ENCODE measurements around the gene AP2M1. TPM values are rescaled to one million over a fixed set of nuclear protein-coding genes. Genes with fewer than 3 reads are reported as not detected.

AP2M1 gene
- total RNA-seq: 195 TPM
- polyA plus RNA-seq: 466 TPM

- Histone ChIP-seq H3K4me3 (ENCODE audit: low read depth, low read length) (peak within 1 kb of the TSS; percentile 93), H3K36me3 (ENCODE audit: insufficient read depth) (peaks cover 2% of the 10 kb centered on the region), H3K4me1 (ENCODE audit: insufficient read depth) (no peaks in the 10 kb centered on the region), H3K27ac (ENCODE audit: low read depth) (peak within 1 kb of the TSS; percentile 88)
- under 1% methylated on average over 73 of the region's 73 CpGs for WGBS
- DNase-seq (ENCODE audit: extremely low spot score): peak; percentile 97
These were observed at the start of gene AP2M1 for GRCh38 chr3:184174646-184175492. AP2M1 (plus strand) TSS chr3:184174855; CDS start chr3:184176994, 2,139 bp downstream.

DNA sequence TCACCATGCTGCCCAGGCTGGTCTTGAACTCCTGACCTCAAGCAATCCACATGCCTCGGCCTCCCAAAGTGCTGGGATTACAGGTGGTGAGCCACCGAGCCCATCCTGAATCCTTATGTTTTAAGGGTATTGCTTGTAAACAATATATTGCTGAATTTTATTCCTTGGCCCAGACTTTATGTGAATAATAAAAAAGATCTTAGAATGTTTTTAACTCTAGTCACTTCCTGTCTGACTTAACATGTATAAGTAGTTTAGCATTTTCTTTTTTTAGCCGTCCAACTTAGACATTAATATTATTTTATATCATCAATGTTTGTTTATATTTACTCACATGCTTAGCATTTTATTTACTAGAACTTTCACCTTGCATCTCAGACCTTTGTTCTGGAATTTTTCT lies 48.6 kb upstream of the AP2M1 start:
- Histone ChIP-seq H3K4me3 (ENCODE audit: low read depth, low read length) (no peak overlapping the region), H3K36me3 (ENCODE audit: insufficient read depth) (no peaks in the 10 kb centered on the region), H3K4me1 (ENCODE audit: insufficient read depth) (no peaks in the 10 kb centered on the region), H3K27ac (ENCODE audit: low read depth) (no peak overlapping the region)
- WGBS: 41% methylated on average over 3 of the region's 3 CpGs
- no peak for DNase-seq (ENCODE audit: extremely low spot score)

DNA sequence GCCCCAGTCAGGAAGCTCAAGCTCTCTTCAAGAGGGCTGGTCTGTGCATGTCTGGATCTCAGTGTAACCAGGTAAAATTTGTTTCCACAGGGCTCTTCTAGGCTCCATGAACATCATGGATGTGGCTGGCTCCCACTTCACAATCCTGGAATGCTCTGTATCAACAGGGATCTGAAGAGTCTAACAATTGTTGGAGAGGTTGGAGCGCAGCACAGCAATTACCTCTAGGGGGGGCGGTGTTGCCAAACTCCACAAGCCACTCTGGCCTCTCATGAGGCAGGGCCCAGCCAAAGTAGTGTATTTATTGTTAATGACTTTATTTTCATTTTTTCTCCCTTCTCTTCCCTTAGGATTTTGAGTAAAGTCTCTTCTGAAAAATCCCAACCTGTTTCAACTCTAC lies 45.6 kb upstream of the AP2M1 start:
- H3K4me1 ChIP-seq (ENCODE audit: insufficient read depth): no peaks in the 10 kb centered on the region
- DNase-seq (ENCODE audit: extremely low spot score): no peak
- H3K36me3 ChIP-seq (ENCODE audit: insufficient read depth): no peaks in the 10 kb centered on the region
- WGBS: 24% methylated on average over 2 of the region's 2 CpGs
- no peak overlapping the region for H3K27ac ChIP-seq (ENCODE audit: low read depth)
- no peak overlapping the region for H3K4me3 ChIP-seq (ENCODE audit: low read depth, low read length)

- WGBS: 94% methylated on average over 4 of the region's 4 CpGs
- Histone ChIP-seq H3K4me3 (ENCODE audit: low read depth, low read length) (no peak overlapping the region), H3K27ac (ENCODE audit: low read depth) (no peak overlapping the region), H3K36me3 (ENCODE audit: insufficient read depth) (no peaks in the 10 kb centered on the region), H3K4me1 (ENCODE audit: insufficient read depth) (no peaks in the 10 kb centered on the region)
- no peak for DNase-seq (ENCODE audit: extremely low spot score)
These were observed 41.7 kb upstream of the AP2M1 start for GRCh38 chr3:184132945-184133344.

- Histone ChIP-seq H3K4me3 (ENCODE audit: low read depth, low read length) (peak overlapping the region; percentile 69), H3K4me1 (ENCODE audit: insufficient read depth) (no peaks in the 10 kb centered on the region), H3K36me3 (ENCODE audit: insufficient read depth) (no peaks in the 10 kb centered on the region), H3K27ac (ENCODE audit: low read depth) (peak overlapping the region; percentile 57)
- peak; percentile 76 for DNase-seq (ENCODE audit: extremely low spot score)
- under 1% methylated on average over 37 of the region's 37 CpGs for WGBS
These were observed 40.6 kb upstream of the AP2M1 start for GRCh38 chr3:184133840-184134745.

GRCh38 chr3:184134746-184135148 lies 39.9 kb upstream of the AP2M1 start:
- Histone ChIP-seq H3K36me3 (ENCODE audit: insufficient read depth) (no peaks in the 10 kb centered on the region), H3K4me1 (ENCODE audit: insufficient read depth) (no peaks in the 10 kb centered on the region), H3K27ac (ENCODE audit: low read depth) (peak overlapping the region; percentile 85), H3K4me3 (ENCODE audit: low read depth, low read length) (peak overlapping the region; percentile 69)
- no peak for DNase-seq (ENCODE audit: extremely low spot score)
- under 1% methylated on average over 21 of the region's 21 CpGs for WGBS

DNA sequence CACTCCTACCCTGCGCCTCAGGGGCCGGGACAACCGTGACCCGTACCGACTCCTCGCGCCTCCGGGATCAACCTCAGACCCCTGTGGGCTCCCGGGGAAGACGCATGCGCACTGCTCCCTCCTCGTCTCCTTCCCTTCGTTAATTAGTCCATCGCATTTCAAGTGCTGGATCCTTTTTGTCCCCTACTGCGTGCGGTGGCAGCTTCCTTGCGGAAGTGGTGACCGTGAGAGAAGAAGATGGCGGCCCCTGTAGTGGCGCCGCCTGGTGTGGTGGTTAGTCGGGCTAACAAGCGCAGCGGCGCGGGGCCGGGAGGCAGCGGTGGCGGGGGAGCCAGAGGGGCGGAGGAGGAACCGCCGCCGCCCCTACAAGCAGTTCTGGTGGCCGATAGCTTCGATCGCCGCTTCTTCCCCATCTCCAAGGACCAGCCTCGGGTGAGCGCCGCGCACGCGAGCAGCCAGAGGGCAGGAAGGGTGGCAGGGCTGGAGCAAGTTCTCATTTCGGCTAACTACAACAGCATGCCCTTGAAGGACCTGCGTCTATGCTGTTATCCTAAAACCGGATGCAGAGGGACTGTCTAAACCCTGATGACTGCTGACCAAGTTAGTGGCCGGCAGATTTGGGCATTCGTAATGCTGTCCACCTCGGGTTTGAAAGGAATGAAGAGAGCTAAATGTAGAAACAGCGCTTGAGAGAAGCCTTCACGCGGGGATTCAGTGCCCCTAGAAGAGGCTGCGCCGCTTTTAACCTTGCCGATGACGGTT lies 39.3 kb upstream of the AP2M1 start, which contains the start of gene EIF2B5:
TSS of gene EIF2B5 (plus strand) at position 210 of the 762 bp plus-strand sequence. CDS start at position 238, 28 bp downstream.
- no peaks in the 10 kb centered on the region for H3K36me3 ChIP-seq (ENCODE audit: insufficient read depth)
- H3K4me1 ChIP-seq (ENCODE audit: insufficient read depth): no peaks in the 10 kb centered on the region
- peak; percentile 81 for DNase-seq (ENCODE audit: extremely low spot score)
- H3K4me3 ChIP-seq (ENCODE audit: low read depth, low read length): peak within 1 kb of the TSS; percentile 69
- H3K27ac ChIP-seq (ENCODE audit: low read depth): peak within 1 kb of the TSS; percentile 85
- under 1% methylated on average over 56 of the region's 56 CpGs for WGBS

GRCh38 chr3:184135911-184136260 lies 38.8 kb upstream of the AP2M1 start:
- WGBS: 4% methylated on average over 9 of the region's 9 CpGs
- Histone ChIP-seq H3K36me3 (ENCODE audit: insufficient read depth) (no peaks in the 10 kb centered on the region), H3K27ac (ENCODE audit: low read depth) (peak overlapping the region; percentile 85), H3K4me3 (ENCODE audit: low read depth, low read length) (peak overlapping the region; percentile 69), H3K4me1 (ENCODE audit: insufficient read depth) (no peaks in the 10 kb centered on the region)
- no peak for DNase-seq (ENCODE audit: extremely low spot score)

DNA sequence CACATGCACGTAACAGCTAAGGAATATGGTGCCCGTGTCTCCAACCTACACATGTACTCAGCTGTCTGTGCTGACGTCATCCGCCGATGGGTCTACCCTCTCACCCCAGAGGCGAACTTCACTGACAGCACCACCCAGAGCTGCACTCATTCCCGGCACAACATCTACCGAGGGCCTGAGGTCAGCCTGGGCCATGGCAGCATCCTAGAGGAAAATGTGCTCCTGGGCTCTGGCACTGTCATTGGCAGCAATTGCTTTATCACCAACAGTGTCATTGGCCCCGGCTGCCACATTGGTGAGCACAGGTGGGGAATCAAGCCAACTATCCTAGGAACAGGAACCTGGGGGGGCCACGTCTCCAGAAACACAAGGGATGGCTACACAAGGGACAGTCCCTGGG lies 34.2 kb upstream of the AP2M1 start:
- Histone ChIP-seq H3K4me1 (ENCODE audit: insufficient read depth) (no peaks in the 10 kb centered on the region), H3K4me3 (ENCODE audit: low read depth, low read length) (no peak overlapping the region), H3K36me3 (ENCODE audit: insufficient read depth) (peaks cover 6% of the 10 kb centered on the region), H3K27ac (ENCODE audit: low read depth) (no peak overlapping the region)
- DNase-seq (ENCODE audit: extremely low spot score): no peak
- 92% methylated on average over 10 of the region's 10 CpGs for WGBS

DNA sequence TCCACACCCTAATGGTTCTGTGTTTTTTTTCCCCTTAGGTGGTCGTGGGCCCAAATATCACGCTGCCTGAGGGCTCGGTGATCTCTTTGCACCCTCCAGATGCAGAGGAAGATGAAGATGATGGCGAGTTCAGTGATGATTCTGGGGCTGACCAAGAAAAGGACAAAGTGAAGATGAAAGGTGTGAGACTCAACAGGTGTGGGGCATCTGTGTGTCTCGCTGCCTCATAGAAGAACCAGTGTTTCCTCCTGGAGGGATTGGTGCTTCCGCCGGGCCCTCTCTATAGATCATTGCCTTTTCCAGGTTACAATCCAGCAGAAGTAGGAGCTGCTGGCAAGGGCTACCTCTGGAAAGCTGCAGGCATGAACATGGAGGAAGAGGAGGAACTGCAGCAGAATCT lies 32.5 kb upstream of the AP2M1 start:
- WGBS: 93% methylated on average over 7 of the region's 7 CpGs
- Histone ChIP-seq H3K36me3 (ENCODE audit: insufficient read depth) (peaks cover 6% of the 10 kb centered on the region), H3K27ac (ENCODE audit: low read depth) (no peak overlapping the region), H3K4me3 (ENCODE audit: low read depth, low read length) (no peak overlapping the region), H3K4me1 (ENCODE audit: insufficient read depth) (no peaks in the 10 kb centered on the region)
- no peak for DNase-seq (ENCODE audit: extremely low spot score)

- H3K4me3 ChIP-seq (ENCODE audit: low read depth, low read length): no peak overlapping the region
- whole genome bisulfite sequencing: 91% methylated on average over 3 of the region's 3 CpGs
- peaks cover 6% of the 10 kb centered on the region for H3K36me3 ChIP-seq (ENCODE audit: insufficient read depth)
- H3K27ac ChIP-seq (ENCODE audit: low read depth): no peak overlapping the region
- H3K4me1 ChIP-seq (ENCODE audit: insufficient read depth): no peaks in the 10 kb centered on the region
- no peak for DNase-seq (ENCODE audit: extremely low spot score)
These were observed 31.3 kb upstream of the AP2M1 start for GRCh38 chr3:184143327-184143726.

DNA sequence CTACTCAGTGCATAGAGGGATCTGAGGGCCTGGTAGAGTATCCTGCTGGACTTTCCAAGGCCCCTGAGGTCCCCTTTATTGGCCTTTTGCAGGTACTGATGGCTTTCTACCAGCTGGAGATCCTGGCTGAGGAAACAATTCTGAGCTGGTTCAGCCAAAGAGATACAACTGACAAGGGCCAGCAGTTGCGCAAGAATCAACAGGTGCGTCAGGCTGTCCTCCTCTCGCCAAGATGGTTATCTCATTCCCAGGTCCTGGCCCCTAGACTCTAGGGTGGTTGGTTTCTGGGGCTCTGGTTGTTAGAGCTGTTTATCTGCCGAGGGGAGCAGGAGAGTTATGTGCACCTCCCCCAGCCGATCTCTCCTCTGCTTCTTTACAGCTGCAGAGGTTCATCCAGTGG lies 30.1 kb upstream of the AP2M1 start:
- no peak for DNase-seq (ENCODE audit: extremely low spot score)
- H3K4me3 ChIP-seq (ENCODE audit: low read depth, low read length): no peak overlapping the region
- 63% methylated on average over 5 of the region's 5 CpGs for WGBS
- peaks cover 6% of the 10 kb centered on the region for H3K36me3 ChIP-seq (ENCODE audit: insufficient read depth)
- no peak overlapping the region for H3K27ac ChIP-seq (ENCODE audit: low read depth)
- H3K4me1 ChIP-seq (ENCODE audit: insufficient read depth): no peaks in the 10 kb centered on the region

GRCh38 chr3:184145111-184145524 lies 29.5 kb upstream of the AP2M1 start:
- Histone ChIP-seq H3K4me3 (ENCODE audit: low read depth, low read length) (no peak overlapping the region), H3K4me1 (ENCODE audit: insufficient read depth) (no peaks in the 10 kb centered on the region), H3K27ac (ENCODE audit: low read depth) (no peak overlapping the region), H3K36me3 (ENCODE audit: insufficient read depth) (peaks cover 6% of the 10 kb centered on the region)
- DNase-seq (ENCODE audit: extremely low spot score): no peak
- WGBS: 30% methylated on average over 4 of the region's 4 CpGs
